SIG-M5 treated with dmso at 0.1 percent for 504 hours (cell line): ENCODE data around the gene LRPAP1.
A peak's percentile ranks its signal among the peaks of the same experiment; 100 is the strongest.
"Not testable (repeated sequence)": the region's sequence is repeated elsewhere in the genome, so short reads cannot be mapped to it uniquely, and the experiment has no call there.

ENCODE experiments used
- DNase-seq: peaks from one replicate; lab custom pipeline; 2025; ENCODE audit not compliant: unreplicated experiment; lab: John Stamatoyannopoulos, UW

Gene LRPAP1

DNA sequence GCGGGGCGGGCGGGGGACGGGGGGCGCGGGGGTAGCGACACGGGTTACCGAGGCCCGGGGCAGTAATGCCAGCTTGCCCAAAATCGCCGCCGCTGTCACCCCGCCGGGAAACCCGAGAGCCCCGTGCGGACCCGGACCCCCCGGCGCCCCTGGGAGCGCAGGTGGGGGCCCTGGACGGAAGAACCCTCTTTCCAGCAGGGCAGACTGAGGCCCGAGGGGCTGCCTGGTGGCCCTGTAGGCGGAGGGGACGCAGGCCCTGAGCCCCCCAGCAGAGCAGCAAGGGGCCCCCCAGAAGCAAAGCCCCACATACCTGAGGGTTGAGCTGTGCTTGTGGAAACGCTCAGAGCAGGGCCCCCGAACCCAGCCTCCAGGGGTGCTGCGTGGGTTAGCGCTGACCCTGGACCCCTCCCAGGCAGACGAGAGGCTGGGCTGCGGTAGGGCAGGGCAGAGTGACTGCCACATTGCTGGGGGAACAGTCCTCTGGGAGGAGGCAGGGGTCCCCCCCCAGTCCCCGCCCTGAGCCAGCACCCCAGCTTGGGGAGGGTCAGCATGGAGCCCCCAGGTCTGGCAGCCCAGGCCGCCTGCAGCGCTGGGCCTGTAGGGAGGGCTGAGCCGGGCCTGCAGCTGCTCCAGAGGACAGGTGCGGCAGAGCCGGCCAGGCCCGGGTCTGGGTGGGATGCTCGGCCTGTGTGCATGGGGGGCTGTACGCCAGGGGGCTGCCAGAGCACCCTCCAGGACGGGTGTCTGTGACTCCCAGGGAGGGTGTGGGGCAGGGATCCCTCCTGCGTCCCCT is 68.5 kb downstream of the LRPAP1 start:
- DNase-seq, result no peak

DNA sequence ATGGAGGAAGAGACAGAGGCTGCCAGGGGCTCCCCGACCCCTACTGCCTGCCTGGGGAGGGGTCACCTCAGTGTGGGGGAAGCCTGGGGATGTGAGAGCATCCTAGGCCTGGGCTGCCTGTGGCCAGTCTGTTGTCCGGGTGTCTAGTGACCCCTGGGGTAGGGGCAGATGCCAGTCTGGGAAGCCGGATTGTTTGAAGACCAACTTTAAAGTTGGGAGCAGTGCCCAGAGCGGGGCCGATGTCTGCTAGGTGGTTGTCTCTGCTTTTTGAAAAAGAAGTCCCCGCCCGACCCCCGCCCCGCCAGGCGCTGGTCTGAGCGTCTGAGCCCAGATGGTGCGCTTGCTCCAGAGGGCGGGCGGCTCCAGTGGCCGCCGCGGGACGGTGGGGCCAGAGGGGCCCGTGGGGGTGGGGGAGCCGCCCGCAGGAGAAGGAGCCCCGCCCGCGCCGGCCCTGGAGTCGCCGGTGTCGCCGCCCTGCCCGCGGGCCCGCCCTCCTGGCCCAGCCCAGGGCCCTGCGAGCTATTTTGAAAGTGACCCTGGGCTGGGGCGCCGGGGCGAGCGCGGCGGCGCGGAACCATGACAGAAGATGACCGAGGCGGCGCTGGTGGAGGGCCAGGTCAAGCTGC is 69.3 kb downstream of the LRPAP1 start, which contains the start of gene DOK7:
TSS of gene DOK7 (plus strand) at position 517 of the 626 bp plus-strand sequence. CDS start at position 587, 70 bp downstream.
- no peak for DNase-seq

DNA sequence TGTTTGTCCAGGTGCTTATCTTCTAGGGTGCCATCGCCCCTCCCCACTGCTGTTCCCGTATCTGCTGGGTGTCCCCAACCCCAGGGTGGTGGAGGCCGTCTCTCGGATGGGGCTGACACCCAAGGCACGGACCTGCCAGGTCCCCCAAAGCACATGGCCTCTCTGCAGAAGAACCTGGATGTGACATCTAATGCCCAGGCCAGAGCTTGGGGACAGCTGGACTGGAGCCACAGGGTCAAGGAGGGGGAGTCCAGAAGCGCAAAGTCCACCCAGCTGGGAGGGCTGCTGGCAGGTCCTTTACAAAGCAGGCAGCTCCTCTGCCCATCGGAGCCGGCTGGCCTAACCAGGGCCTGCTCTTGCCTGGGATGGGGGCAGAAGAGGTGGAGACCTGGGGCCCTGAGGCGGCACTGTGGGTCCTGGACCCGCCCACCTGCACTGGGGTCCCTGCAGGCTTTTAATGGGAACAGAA is 69.9 kb downstream of the LRPAP1 start:
- DNase-seq, result no peak

DNA sequence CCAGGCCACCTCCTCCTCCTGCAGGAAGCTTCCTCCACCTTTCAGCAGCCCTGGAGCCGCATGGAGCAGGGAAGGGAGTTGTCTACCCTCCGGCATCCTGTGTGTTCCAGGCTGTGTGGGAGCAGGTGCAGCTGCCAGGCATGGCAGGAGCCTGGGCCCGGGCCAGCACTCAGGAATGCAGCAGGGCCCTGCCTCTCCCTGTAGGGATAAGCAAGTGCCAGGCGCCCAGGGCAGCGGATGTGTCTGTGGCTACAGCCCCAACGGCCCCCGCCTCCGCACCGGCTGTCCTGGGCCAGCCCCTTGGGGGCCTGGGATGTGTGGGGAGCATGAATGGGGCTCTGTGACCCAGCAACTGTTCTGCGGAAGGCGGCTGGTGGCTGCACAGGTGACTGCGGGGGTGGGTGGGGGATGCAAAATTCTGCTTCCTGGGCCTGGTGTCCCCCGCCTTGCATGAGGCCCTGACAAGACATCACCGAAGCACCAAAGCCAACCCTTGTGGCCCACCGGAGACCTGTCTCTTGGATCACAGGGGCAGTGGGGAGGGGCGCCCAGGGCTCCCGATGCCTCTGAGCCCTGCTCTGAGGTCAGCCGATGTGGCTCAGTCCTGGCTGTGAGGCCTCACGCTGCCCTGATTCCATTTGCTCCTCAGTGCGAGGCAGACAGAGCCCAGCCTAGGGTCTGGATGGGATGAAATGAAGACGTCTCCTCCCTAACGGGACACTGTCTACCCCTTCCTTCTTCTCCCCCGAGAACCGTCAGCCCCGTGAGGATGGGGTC is 70.5 kb downstream of the LRPAP1 start:
- peak; percentile 10 for DNase-seq

DNA sequence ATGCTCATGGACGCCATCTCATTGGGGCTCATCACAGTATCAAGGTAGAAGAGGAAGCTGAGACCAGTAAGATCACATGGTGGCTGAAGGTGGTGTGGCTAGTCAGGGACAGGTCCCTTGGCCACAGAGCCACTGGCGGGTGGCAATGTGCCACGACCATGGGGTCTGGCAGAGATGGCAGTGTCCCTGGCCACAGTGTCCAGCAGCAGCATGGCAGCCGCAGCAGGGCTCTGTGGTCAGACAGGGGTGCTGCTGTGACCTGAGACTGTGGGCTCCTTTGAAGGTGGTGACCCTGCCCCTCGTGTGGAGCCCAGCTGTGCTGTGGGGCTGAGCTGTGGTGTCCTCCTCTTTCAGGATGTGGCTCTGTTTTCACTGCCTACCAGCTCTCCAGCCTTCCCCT is 71.3 kb downstream of the LRPAP1 start:
- no peak for DNase-seq

DNA sequence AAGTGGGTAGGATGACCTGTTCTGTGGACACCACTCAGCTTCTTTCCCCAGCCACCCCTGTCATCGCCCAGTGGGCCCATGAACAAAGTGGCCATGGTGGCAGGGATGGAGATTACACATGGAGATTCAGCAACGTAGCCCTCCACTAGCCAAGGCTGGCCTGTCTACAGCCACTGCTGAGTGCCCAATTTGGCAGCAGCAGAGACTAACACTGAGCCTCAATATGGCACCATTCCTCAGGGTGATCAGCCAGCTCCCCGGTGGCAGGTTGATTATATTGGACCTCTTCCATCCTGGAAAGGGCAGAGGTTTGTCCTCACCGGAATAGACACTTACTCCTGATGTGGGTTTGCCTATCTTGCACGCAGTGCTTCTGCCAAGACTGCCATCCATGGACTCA is 73.1 kb downstream of the LRPAP1 start:
- DNase-seq, result not testable (repeated sequence)

DNA sequence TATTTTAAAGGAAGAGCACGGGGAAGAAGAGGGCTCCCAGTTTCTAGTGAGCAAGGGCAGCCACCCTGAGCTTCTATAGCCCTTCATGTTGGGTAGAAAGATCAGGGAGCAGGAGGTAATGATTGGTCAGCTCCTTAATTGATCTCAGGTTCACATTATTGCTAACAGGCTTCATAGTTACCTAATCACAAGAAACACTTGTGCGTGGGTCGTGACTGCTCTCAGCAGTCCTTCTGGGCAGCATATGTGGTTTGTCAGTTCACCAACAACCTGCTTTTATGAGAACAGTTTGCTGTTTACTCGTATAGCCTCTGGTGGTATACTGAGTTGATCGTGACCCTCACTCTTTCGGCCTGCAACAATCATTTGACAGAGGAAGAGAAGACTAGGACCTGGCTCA is 73.9 kb downstream of the LRPAP1 start:
- DNase-seq, result no peak

DNA sequence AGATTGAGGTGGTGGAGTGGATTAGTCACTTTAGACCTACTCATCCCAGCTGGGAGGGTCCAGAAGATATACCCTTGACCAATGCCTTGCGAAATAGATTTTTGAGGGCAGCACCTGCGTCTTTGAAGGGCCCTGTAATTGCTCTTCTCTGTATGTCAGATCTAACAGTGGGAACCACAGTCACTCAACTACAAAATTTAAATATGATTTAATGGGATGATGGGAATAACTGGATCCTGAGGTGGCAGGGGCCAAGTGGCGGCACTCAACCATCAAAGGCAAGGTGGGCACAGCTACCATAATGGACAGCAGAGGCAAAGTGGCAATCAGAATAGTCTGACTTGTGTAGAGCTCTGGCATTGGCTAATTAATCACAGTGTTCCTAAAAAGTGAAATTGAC is 76.6 kb downstream of the LRPAP1 start:
- DNase-seq, result not testable (repeated sequence)
